ENCODE data around the gene HNRNPA3.
A peak's percentile ranks its signal among the peaks of the same experiment; 100 is the strongest.

HNRNPA3 gene

GRCh38 chr2:177212106-177212890 lies at the start of gene HNRNPA3:
TSS of gene HNRNPA3 (plus strand) at chr2:177212794. CDS start at chr2:177212800, 6 bp downstream.
- TF ChIP-seq CEBPB (IDR thresholded peaks at IDR 0.05) = no peak
- peak; percentile 91 for TF ChIP-seq USF1 (IDR thresholded peaks at IDR 0.05)
- no peak for TF ChIP-seq RAD21 (IDR thresholded peaks at IDR 0.05; ENCODE audit: low read depth)
- no peak; the same call in 1 of the 2 replicates for TF ChIP-seq EGR1 (IDR thresholded peaks at IDR 0.05)
- peak; percentile 75 for TF ChIP-seq TAF1 (IDR thresholded peaks at IDR 0.05; ENCODE audit: low read depth)
- TF ChIP-seq TEAD4 (IDR thresholded peaks at IDR 0.05) = no peak
- 0 out of 2 replicates have a peak, but pooled peaks have one; percentile 8 for TF ChIP-seq YY1 (IDR thresholded peaks at IDR 0.05; ENCODE audit: low read depth)
- TF ChIP-seq REST (IDR thresholded peaks at IDR 0.05; ENCODE audit: low read depth) = peak; percentile 20; the same call in 1 of the 2 replicates
- TF ChIP-seq TCF12 (IDR thresholded peaks at IDR 0.05; ENCODE audit: low read depth) = 0 out of 2 replicates have a peak, but pooled peaks have one; percentile 13
- no peak; the same call in 1 of the 2 replicates for TF ChIP-seq EP300 (IDR thresholded peaks at IDR 0.05; ENCODE audit: borderline replicate concordance)
- TF ChIP-seq CREB1 (IDR thresholded peaks at IDR 0.05; ENCODE audit: low read depth) = peak; percentile 90
- TF ChIP-seq NFIC (IDR thresholded peaks at IDR 0.05) = no peak
- TF ChIP-seq FOXM1 (IDR thresholded peaks at IDR 0.05; ENCODE audit: borderline replicate concordance, low read depth) = peak; percentile 57; the same call in 1 of the 2 replicates
- no peak for TF ChIP-seq ZBTB7A (IDR thresholded peaks at IDR 0.05; ENCODE audit: low read depth)
- peak; percentile 79 for TF ChIP-seq MAX (IDR thresholded peaks at IDR 0.05)

- no peak for TF ChIP-seq NFIC (IDR thresholded peaks at IDR 0.05)
- no peak for TF ChIP-seq CEBPB (IDR thresholded peaks at IDR 0.05)
- no peak for TF ChIP-seq EGR1 (IDR thresholded peaks at IDR 0.05)
- TF ChIP-seq REST (IDR thresholded peaks at IDR 0.05; ENCODE audit: low read depth) = no peak
- no peak for TF ChIP-seq RAD21 (IDR thresholded peaks at IDR 0.05; ENCODE audit: low read depth)
These were observed 48.5 kb upstream of the HNRNPA3 start for GRCh38 chr2:177164131-177164530.

- no peak for TF ChIP-seq EGR1 (IDR thresholded peaks at IDR 0.05)
- no peak for TF ChIP-seq TAF1 (IDR thresholded peaks at IDR 0.05; ENCODE audit: low read depth)
- TF ChIP-seq NFIC (IDR thresholded peaks at IDR 0.05) = no peak
- no peak for TF ChIP-seq TEAD4 (IDR thresholded peaks at IDR 0.05)
- no peak for TF ChIP-seq REST (IDR thresholded peaks at IDR 0.05; ENCODE audit: low read depth)
- TF ChIP-seq RAD21 (IDR thresholded peaks at IDR 0.05; ENCODE audit: low read depth) = peak; percentile 100
- no peak for TF ChIP-seq ZBTB7A (IDR thresholded peaks at IDR 0.05; ENCODE audit: low read depth)
- TF ChIP-seq CEBPB (IDR thresholded peaks at IDR 0.05) = peak; percentile 100
- TF ChIP-seq TCF12 (IDR thresholded peaks at IDR 0.05; ENCODE audit: low read depth) = no peak
- TF ChIP-seq YY1 (IDR thresholded peaks at IDR 0.05; ENCODE audit: low read depth) = 0 out of 2 replicates have a peak, but pooled peaks have one; percentile 20
- no peak for TF ChIP-seq CREB1 (IDR thresholded peaks at IDR 0.05; ENCODE audit: low read depth)
- TF ChIP-seq USF1 (IDR thresholded peaks at IDR 0.05) = no peak
- no peak for TF ChIP-seq MAX (IDR thresholded peaks at IDR 0.05)
- TF ChIP-seq EP300 (IDR thresholded peaks at IDR 0.05; ENCODE audit: borderline replicate concordance) = no peak
- TF ChIP-seq FOXM1 (IDR thresholded peaks at IDR 0.05; ENCODE audit: borderline replicate concordance, low read depth) = peak; percentile 45; the same call in 1 of the 2 replicates
These were observed 48.0 kb upstream of the HNRNPA3 start for GRCh38 chr2:177164584-177165052.
